Omental fat pad (tissue), 4 donors: Measurements from ENCODE around the gene ZAR1. TPM values are rescaled to one million over a fixed set of nuclear protein-coding genes. Genes with fewer than 3 reads are reported as not detected.
"Not testable (repeated sequence)": the region's sequence is repeated elsewhere in the genome, so short reads cannot be mapped to it uniquely, and the experiment has no call there.

Experiments
- ATAC-seq: fragments of 150-250 bp; one replicate; pipeline ENCODE4 v1.9.1; 2016; ENCODE audit warnings: mild to moderate bottlenecking, moderate library complexity; ENCODE audit not compliant: low FRiP score
- DNase-seq: peaks from one replicate; pipeline ENCODE4 v3.0.0-alpha.2; 2019; ENCODE audit warnings: low spot score
- CTCF ChIP-seq, 3 donors: fragments of 450-650 bp; IDR thresholded peaks; one replicate each; pipeline ENCODE4 v1.5.1; 2016 to 2017; ENCODE audit warnings: antibody characterized with exemption in 3 of 3, mild to moderate bottlenecking in 3 of 3, moderate library complexity in 2 of 3
- total RNA-seq, 4 donors: library from RNA; depleted of rRNA; stranded (reverse); fragments of >200 nt; gene quantifications; one replicate each; pipeline ENCODE4 v1.1.0, GENCODE V29; 2016

ZAR1 gene
- total RNA-seq, result not detected

- no peak for TF ChIP-seq CTCF (IDR thresholded peaks at IDR 0.05)
- DNase-seq (no peak), ATAC-seq (no peak)
Observed at GRCh38 chr4:48490012-48490679, at the start of gene ZAR1. TSS of gene ZAR1 (plus strand) at chr4:48490252. CDS start at chr4:48490292, 40 bp downstream.

GRCh38 chr4:48440914-48441313 lies 49.1 kb upstream of the ZAR1 start:
- DNase-seq, ATAC-seq: not testable (repeated sequence)

GRCh38 chr4:48445704-48446103 lies 44.3 kb upstream of the ZAR1 start:
- no peak for ATAC-seq
- no peak for TF ChIP-seq CTCF (IDR thresholded peaks at IDR 0.05)

GRCh38 chr4:48446642-48447041 lies 43.4 kb upstream of the ZAR1 start:
- DNase-seq, result no peak
- no peak for TF ChIP-seq CTCF (IDR thresholded peaks at IDR 0.05)
- ATAC-seq, result no peak

More at GRCh38 chr4:48445704-48446103, 44.3 kb upstream of the ZAR1 start:
- no peak for DNase-seq

- ATAC-seq (no peak), DNase-seq (no peak)
- TF ChIP-seq CTCF (IDR thresholded peaks at IDR 0.05), result no peak
Observed at GRCh38 chr4:48449151-48449550, 40.9 kb upstream of the ZAR1 start.

GRCh38 chr4:48450740-48451139 lies 39.3 kb upstream of the ZAR1 start:
- no peak for TF ChIP-seq CTCF (IDR thresholded peaks at IDR 0.05)
- no peak for DNase-seq
- ATAC-seq, result no peak

- not testable (repeated sequence) for ATAC-seq, DNase-seq
Observed at GRCh38 chr4:48451656-48452055, 38.4 kb upstream of the ZAR1 start.

- no peak for TF ChIP-seq CTCF (IDR thresholded peaks at IDR 0.05)
- no peak for DNase-seq
- ATAC-seq, result no peak
Observed at GRCh38 chr4:48454591-48454990, 35.5 kb upstream of the ZAR1 start.
